ENCODE results near the gene MYH1.

MYH1 gene

GRCh38 chr17:10526517-10526916 is 8.2 kb upstream of the MYH1 start:
- TF ChIP-seq, protein P1, sequence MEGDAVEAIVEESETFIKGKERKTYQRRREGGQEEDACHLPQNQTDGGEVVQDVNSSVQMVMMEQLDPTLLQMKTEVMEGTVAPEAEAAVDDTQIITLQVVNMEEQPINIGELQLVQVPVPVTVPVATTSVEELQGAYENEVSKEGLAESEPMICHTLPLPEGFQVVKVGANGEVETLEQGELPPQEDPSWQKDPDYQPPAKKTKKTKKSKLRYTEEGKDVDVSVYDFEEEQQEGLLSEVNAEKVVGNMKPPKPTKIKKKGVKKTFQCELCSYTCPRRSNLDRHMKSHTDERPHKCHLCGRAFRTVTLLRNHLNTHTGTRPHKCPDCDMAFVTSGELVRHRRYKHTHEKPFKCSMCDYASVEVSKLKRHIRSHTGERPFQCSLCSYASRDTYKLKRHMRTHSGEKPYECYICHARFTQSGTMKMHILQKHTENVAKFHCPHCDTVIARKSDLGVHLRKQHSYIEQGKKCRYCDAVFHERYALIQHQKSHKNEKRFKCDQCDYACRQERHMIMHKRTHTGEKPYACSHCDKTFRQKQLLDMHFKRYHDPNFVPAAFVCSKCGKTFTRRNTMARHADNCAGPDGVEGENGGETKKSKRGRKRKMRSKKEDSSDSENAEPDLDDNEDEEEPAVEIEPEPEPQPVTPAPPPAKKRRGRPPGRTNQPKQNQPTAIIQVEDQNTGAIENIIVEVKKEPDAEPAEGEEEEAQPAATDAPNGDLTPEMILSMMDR (IDR thresholded peaks at IDR 0.05; ENCODE audit: low read depth, low read length), result no peak
- DNase-seq, result no peak
- no peaks in the 10 kb centered on the region for H3K27me3 ChIP-seq

DNA sequence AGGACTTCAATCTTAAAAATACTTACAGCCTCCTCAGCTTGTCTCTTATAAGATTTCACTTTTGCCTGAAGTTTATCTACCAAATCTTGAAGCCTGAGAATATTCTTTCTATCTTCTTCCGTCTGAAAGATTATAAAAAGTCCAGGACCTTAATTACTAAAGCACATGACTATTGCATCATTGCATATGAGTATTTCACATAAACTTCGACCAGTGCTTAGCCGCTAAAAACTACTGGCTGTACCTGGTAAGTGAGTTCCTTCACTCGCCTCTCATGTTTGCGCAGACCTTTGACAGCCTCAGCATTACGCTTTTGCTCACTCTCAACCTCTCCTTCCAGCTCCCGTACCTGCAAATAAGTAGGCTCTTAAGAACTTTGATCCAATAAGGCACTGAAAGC is 4.7 kb upstream of the MYH1 start:
- no peak for DNase-seq
- Histone ChIP-seq H3K4me3 (ENCODE audit: low read depth, low read length) (no peak overlapping the region), H3K36me3 (no peaks in the 10 kb centered on the region), H3K9me3 (no peaks in the 10 kb centered on the region), H3K4me1 (no peaks in the 10 kb centered on the region), H3K27me3 (no peaks in the 10 kb centered on the region)
- TF ChIP-seq, protein P1 (IDR thresholded peaks at IDR 0.05; ENCODE audit: low read depth, low read length), result no peak

More at GRCh38 chr17:10526517-10526916, 8.2 kb upstream of the MYH1 start:
- Histone ChIP-seq H3K4me3 (ENCODE audit: low read depth, low read length) (no peak overlapping the region), H3K36me3 (no peaks in the 10 kb centered on the region), H3K9me3 (no peaks in the 10 kb centered on the region), H3K4me1 (no peaks in the 10 kb centered on the region)

GRCh38 chr17:10521949-10522348 is 3.6 kb upstream of the MYH1 start:
- Histone ChIP-seq H3K27me3 (no peaks in the 10 kb centered on the region), H3K36me3 (no peaks in the 10 kb centered on the region), H3K4me3 (ENCODE audit: low read depth, low read length) (no peak overlapping the region), H3K9me3 (no peaks in the 10 kb centered on the region), H3K4me1 (no peaks in the 10 kb centered on the region)
- TF ChIP-seq, protein P1 (IDR thresholded peaks at IDR 0.05; ENCODE audit: low read depth, low read length), result no peak
- DNase-seq, result no peak

DNA sequence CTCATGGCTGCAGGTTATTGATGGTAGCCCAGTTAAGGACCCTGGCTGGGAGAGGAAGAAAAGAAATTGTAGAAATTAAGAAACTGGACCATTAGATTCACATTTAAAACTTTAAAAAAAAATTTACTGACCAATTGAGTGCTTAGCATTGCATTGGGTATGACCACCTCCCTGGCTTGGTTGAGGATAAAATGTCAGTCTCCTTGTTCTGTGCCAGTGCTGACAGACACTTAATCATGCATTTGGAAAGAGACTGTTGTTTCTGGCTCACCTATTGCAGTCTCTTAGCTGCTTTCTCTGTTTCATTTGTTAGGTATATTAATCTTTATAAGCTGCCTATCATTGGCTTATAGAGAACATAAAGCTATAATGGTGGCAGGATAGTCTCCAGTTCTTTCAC is 1.7 kb downstream of the MYH1 start:
- no peaks in the 10 kb centered on the region for H3K36me3 ChIP-seq
- no peaks in the 10 kb centered on the region for H3K27me3 ChIP-seq
- no peaks in the 10 kb centered on the region for H3K4me1 ChIP-seq
- TF ChIP-seq, protein P1 (IDR thresholded peaks at IDR 0.05; ENCODE audit: low read depth, low read length), result no peak
- no peak overlapping the region for H3K4me3 ChIP-seq (ENCODE audit: low read depth, low read length)
- no peak for DNase-seq
- no peaks in the 10 kb centered on the region for H3K9me3 ChIP-seq

DNA sequence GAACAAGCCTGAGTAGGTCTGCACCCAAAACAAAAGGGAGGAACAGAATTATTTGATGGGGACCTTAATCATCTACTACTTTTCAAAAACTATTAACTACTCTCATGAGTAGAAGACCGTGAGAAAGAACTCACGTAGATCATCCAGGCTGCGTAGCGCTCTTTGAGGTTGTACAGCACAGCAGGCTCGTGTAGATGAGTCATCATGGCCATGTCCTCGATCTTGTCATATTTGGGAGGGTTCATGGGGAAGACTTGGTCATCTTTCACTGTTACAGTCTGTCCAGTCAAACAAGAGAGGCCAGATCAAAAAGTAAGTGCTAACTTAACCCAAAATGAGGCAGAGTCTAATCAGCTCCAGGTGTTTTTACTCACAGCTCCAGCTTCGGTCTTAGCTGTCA is 2.3 kb downstream of the MYH1 start:
- TF ChIP-seq, protein P1 (IDR thresholded peaks at IDR 0.05; ENCODE audit: low read depth, low read length), result no peak
- Histone ChIP-seq H3K27me3 (no peaks in the 10 kb centered on the region), H3K4me3 (ENCODE audit: low read depth, low read length) (no peak overlapping the region), H3K36me3 (no peaks in the 10 kb centered on the region), H3K4me1 (no peaks in the 10 kb centered on the region), H3K9me3 (no peaks in the 10 kb centered on the region)
- DNase-seq, result no peak

DNA sequence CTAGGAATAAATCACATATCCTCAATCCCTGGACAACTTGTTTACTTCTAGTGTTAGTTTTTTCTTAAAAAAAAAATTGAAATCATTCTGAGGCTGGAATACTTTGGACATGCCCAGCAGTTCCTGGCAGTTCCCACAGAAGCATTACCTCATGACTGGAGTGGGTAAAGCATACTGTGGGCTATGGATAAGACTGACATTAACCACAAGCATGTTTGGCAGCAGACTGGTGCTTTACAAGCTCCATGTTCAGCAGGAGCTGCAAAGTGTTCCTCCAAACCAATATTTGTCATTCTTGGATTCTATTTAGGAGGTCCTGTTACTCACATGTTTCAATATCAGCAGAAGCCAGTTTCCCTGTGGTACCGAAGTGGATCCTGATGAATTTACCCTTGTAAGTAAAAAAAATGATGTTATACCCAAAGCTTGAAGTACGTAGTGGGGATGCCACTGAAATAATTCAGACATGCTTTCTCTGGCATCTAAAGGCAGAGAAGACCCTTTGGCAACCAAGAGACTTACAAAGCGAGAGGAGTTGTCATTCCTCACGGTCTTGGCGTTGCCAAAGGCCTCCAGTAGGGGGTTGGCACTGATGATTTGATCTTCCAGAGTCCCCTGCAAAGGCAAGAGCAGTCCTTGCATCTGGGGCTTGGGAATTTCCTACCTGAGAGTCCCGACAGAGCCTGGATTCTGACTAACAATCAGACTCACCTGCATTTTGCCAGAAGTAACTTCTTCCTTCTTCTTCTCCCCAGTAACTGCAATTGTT is 4.9 kb downstream of the MYH1 start:
- H3K4me1 ChIP-seq, result no peaks in the 10 kb centered on the region

More for the DNA sequence above, 4.9 kb downstream of the MYH1 start:
- no peaks in the 10 kb centered on the region for H3K36me3 ChIP-seq
- TF ChIP-seq, protein P1 (IDR thresholded peaks at IDR 0.05; ENCODE audit: low read depth, low read length), result no peak
- H3K4me3 ChIP-seq (ENCODE audit: low read depth, low read length), result no peak overlapping the region
- no peaks in the 10 kb centered on the region for H3K27me3 ChIP-seq
- no peaks in the 10 kb centered on the region for H3K9me3 ChIP-seq
- no peak for DNase-seq

Data from BE2C (cell line).